ENCODE results near the gene FOXN3. TPM values are rescaled to one million over a fixed set of nuclear protein-coding genes. Genes with fewer than 3 reads are reported as not detected.
A peak's percentile ranks its signal among the peaks of the same experiment; 100 is the strongest.
"Not testable (repeated sequence)": the region's sequence is repeated elsewhere in the genome, so short reads cannot be mapped to it uniquely, and the experiment has no call there.

FOXN3 gene
- total RNA-seq, 4 donors from 2014 or later, result 91.7 to 207 (median 125) TPM

- no peak for TF ChIP-seq CTCF (IDR thresholded peaks at IDR 0.05)
- DNase-seq (ENCODE audit: low spot score) (no peak), ATAC-seq (ENCODE audit: low FRiP score) (no peak)
Measured at GRCh38 chr14:89294872-89295271, 122.2 kb downstream of the FOXN3 start.

- DNase-seq (ENCODE audit: low spot score); ATAC-seq (ENCODE audit: low FRiP score): not testable (repeated sequence)
Measured at GRCh38 chr14:89294469-89294868, 122.6 kb downstream of the FOXN3 start.

GRCh38 chr14:89294060-89294459 lies 123.0 kb downstream of the FOXN3 start:
- DNase-seq (ENCODE audit: low spot score), result no peak
- no peak for TF ChIP-seq CTCF (IDR thresholded peaks at IDR 0.05)
- no peak for ATAC-seq (ENCODE audit: low FRiP score)

GRCh38 chr14:89293314-89293916 lies 123.6 kb downstream of the FOXN3 start:
- DNase-seq (ENCODE audit: low spot score) (no peak), ATAC-seq (ENCODE audit: low FRiP score) (no peak)
- no peak for TF ChIP-seq CTCF (IDR thresholded peaks at IDR 0.05)

- ATAC-seq (ENCODE audit: low FRiP score) (peak; percentile 35), DNase-seq (ENCODE audit: low spot score) (no peak)
- no peak for TF ChIP-seq CTCF (IDR thresholded peaks at IDR 0.05)
Measured at GRCh38 chr14:89292579-89293313, 124.3 kb downstream of the FOXN3 start.

GRCh38 chr14:89291351-89291940 lies 125.6 kb downstream of the FOXN3 start:
- no peak for ATAC-seq (ENCODE audit: low FRiP score)
- no peak for DNase-seq (ENCODE audit: low spot score)
- no peak for TF ChIP-seq CTCF (IDR thresholded peaks at IDR 0.05)

GRCh38 chr14:89290813-89291212 lies 126.2 kb downstream of the FOXN3 start:
- DNase-seq (ENCODE audit: low spot score) (no peak), ATAC-seq (ENCODE audit: low FRiP score) (no peak)
- TF ChIP-seq CTCF (IDR thresholded peaks at IDR 0.05), result no peak

All from omental fat pad (tissue), 4 donors.